Muscle of leg (tissue), 11 donors: ENCODE data around the gene DKKL1. TPM values are rescaled to one million over a fixed set of nuclear protein-coding genes. Genes with fewer than 3 reads are reported as not detected.

Source experiments
- DNase-seq: peaks from one replicate; pipeline ENCODE4 v3.0.0; 2013
- H3K27ac ChIP-seq: one replicate; pipeline ENCODE4 v1.5.1; 2013; ENCODE audit warnings: mild to moderate bottlenecking, low read length, control low read depth
- H3K27me3 ChIP-seq: one replicate; pipeline ENCODE4 v1.6.1; 2013; ENCODE audit warnings: low read length; ENCODE audit not compliant: control insufficient read depth, insufficient read depth
- H3K36me3 ChIP-seq: one replicate; pipeline ENCODE4 v1.6.1; 2013; ENCODE audit warnings: low read length; ENCODE audit not compliant: control insufficient read depth, insufficient read depth
- H3K4me1 ChIP-seq: one replicate; pipeline ENCODE4 v1.6.1; 2013; ENCODE audit warnings: low read length; ENCODE audit not compliant: control insufficient read depth, insufficient read depth
- H3K4me3 ChIP-seq: one replicate; pipeline ENCODE4 v1.5.1; 2013; ENCODE audit warnings: low read length, control low read depth
- H3K9me3 ChIP-seq: replicated peaks from 2 replicates; pipeline ENCODE4 v1.6.1; 2013; ENCODE audit warnings: low read depth, low read length; ENCODE audit not compliant: control insufficient read depth
- WGBS: methylation state at CpG from one replicate; pipeline ENCODE4 v1.1.5; 2013; ENCODE audit warnings: missing lambda C conversion rate; ENCODE audit not compliant: insufficient coverage; 5-methylcytosine and 5-hydroxymethylcytosine counted together
- polyA plus RNA-seq, 8 donors: library from polyadenylated mRNA; unstranded; fragments of 120-200 nt; gene quantifications; one replicate each; pipeline versions ENCODE4 v1.2.1 to v1.2.3, GENCODE V29; 2013; ENCODE audit warnings: inconsistent platforms in 1 of 8, low replicate concordance in 1 of 8; ENCODE audit not compliant: insufficient read length in 8 of 8, insufficient read depth in 1 of 8
- total RNA-seq: library from RNA; stranded (reverse); fragments of 120-200 nt; gene quantifications from one replicate; pipeline ENCODE4 v1.2.4, GENCODE V29; 2013

Gene DKKL1
- total and polyA plus RNA-seq, 9 donors = 1.4 to 4.0 (median 3.0) TPM

DNA sequence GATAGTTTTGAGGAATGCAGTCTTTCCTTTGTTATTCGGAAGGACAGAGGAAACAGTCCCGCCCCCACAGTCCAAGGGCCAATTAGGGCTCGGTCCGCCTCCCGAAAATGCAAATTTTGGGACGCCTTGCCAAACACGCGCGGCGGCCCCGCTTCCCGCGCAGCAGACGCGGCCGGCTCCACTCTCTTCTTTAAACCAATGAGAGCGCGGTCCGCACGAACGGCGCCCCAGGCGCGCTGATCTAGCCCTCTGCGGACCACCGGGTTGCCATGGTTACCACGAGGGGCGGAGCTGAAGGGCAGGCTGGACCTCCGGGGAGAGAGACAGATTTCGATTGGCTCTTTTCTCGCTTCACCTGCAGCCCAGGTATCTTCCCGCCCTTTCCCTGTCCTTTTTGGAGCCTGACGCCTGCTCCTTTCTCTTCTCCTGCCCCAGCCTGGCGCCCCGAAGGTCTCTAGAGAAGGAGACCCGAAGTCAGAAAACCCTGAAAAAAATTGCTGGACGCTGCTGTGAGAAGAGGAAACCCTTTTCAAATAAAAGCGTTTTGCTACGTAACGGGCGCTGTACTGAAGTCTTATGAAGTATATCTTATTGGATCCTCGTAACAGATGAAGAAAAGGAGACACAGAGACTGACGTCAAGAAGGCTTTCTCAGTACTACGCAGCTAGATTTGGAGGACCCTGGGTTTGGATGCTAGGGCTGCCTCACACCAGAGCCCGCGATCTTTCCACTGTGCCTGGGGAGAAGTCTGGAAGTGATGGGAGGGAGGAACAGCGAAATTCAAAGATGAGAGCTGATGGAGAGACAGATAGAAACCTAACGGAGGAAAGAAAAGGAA is 57.6 kb downstream of the DKKL1 start:
- 8% methylated on average over 40 of the region's 48 CpGs for WGBS
- peak; percentile 81 for DNase-seq
- H3K4me1 ChIP-seq = peaks cover 18% of the 10 kb centered on the region
- no peak overlapping the region for H3K4me3 ChIP-seq
- no peaks in the 10 kb centered on the region for H3K36me3 ChIP-seq
- no peak overlapping the region for H3K27ac ChIP-seq
- peaks cover 97% of the 10 kb centered on the region for H3K27me3 ChIP-seq
- H3K9me3 ChIP-seq = no peaks in the 10 kb centered on the region

DNA sequence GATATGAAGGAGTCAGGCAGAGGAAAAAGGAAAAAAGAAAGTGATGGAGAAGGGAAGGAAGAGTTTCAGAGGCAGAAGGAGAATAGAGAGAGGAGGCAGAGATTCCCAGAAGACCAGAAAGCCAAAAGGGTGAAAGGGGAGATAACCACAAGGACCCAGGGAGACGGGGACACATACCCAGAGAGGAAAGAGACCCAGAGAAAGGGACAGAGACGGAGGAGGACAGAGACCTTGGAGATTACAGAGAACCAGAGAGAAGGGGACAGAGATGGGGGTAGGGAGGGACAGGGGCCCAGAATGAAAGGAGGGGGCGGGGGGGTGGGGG is 58.2 kb downstream of the DKKL1 start:
- H3K4me1 ChIP-seq = peaks cover 19% of the 10 kb centered on the region
- H3K27me3 ChIP-seq = peaks cover 97% of the 10 kb centered on the region
- H3K4me3 ChIP-seq = no peak overlapping the region
- H3K36me3 ChIP-seq = no peaks in the 10 kb centered on the region
- H3K9me3 ChIP-seq = no peaks in the 10 kb centered on the region
- no peak overlapping the region for H3K27ac ChIP-seq
- 25% methylated on average over 1 of the region's 3 CpGs for WGBS
- DNase-seq = no peak

DNA sequence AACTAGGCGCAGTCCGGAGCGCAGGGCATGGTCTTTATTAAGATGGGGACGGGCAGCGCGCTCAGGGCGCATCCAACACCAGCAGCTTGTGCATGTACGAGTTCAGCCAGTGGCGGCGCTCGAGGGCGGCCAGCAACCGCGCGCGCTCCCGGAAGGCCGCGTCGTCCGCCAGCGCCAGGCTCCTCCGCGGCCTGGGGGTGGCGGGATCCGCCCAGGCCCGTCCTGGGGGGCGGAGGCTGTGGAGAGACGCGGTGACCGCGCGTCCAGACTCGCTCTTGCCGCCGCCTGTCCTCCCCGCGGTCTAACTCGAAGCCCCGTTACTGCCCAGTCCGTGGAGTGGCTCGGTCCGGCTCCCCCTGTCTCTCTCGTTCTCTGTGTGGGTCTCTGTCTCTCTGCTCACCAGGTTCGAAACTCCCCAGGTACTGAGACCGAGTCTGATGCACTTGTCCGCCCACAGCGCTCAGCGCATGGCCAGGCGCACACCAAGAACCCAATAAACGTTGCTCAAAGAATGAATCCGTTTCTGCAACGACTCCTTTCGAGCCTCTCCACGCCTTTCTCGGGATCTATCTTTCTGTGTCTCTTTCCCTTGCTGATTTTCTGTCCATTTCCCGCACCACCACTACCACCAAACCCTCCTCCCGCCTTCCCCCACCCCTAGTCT is 58.9 kb downstream of the DKKL1 start:
- no peaks in the 10 kb centered on the region for H3K36me3 ChIP-seq
- peaks cover 97% of the 10 kb centered on the region for H3K27me3 ChIP-seq
- under 1% methylated on average over 58 of the region's 58 CpGs for WGBS
- no peaks in the 10 kb centered on the region for H3K9me3 ChIP-seq
- H3K27ac ChIP-seq = no peak overlapping the region
- DNase-seq = peak; percentile 39
- H3K4me1 ChIP-seq = peaks cover 19% of the 10 kb centered on the region
- no peak overlapping the region for H3K4me3 ChIP-seq

DNA sequence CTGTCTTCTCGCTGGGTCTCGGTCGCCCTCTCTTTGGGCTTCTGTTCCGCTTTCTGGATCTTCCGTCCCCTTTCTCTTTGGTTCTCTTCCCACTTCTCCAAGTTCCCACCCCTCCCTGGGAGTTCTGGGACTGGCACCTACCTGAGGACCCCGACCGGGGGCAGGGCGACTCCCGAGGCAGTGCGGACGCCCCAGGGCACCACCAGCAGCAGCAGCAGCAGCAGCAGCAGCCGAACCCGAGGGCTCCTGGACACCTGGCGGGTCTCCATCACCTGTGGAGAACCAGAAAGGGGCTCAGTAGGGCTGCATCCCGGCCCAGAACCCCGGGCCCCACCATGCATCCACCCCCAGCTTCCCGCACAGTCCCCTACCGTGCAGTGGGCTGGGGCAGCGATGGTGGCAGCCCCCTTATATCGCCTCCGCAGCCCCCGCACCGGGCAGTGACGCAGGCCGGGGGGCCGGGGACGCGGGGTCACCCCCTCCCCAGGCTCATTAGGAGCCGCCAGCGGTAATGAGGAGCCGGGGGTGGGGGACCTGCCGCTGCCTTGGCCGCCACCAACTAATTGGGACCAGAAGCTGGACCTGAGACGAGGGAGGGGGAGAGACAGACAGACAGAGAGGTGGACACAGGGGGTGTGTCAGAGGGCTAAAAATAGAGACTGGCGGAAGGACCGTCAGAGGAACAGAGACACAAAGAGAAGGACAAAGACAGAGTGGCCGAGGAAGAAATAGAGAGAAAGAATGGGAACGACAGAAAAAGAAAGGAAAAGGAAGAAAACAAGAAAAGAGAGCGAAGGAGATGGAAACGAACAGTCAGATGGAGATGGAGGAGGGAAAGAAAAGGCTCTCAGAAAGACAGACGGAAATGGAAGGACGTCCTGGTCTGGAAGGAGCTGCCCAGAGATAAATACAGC is 59.7 kb downstream of the DKKL1 start, which contains the start of gene PTH2:
Gene PTH2 (minus strand): TSS at position 371 of the 914 bp plus-strand sequence. CDS start 102 bp downstream, at position 269.
- H3K27me3 ChIP-seq = peaks cover 97% of the 10 kb centered on the region
- H3K36me3 ChIP-seq = no peaks in the 10 kb centered on the region
- WGBS = 4% methylated on average over 35 of the region's 42 CpGs
- no peaks in the 10 kb centered on the region for H3K9me3 ChIP-seq
- no peak for DNase-seq
- no peak within 1 kb of the TSS for H3K27ac ChIP-seq
- H3K4me3 ChIP-seq = no peak within 1 kb of the TSS
- peaks cover 23% of the 10 kb centered on the region for H3K4me1 ChIP-seq

DNA sequence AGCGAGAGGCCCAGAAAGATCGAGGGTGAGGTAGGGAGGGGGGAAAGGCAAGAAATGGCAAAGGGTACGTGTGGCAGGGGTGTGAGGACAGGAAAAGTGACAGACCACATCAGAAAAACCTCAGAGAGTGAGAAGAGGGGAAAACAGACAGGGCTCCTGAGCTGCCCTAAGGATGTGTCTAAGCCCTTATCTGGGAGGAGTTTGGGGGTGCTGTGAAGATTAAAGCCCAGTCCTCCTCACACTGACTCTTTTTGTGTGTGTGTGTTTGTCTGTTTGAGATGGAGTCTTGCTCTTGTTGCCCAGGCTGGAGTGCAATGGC is 60.3 kb downstream of the DKKL1 start:
- Histone ChIP-seq H3K36me3 (no peaks in the 10 kb centered on the region), H3K4me1 (peaks cover 25% of the 10 kb centered on the region), H3K27ac (no peak overlapping the region), H3K9me3 (no peaks in the 10 kb centered on the region), H3K4me3 (no peak overlapping the region), H3K27me3 (peaks cover 97% of the 10 kb centered on the region)
- 10% methylated on average over 3 of the region's 3 CpGs for WGBS
- DNase-seq = no peak

Other genes with a start within 250 kb of the DKKL1 start
- gene LIN7B, start 249.5 kb upstream of the DKKL1 start, total RNA-seq = 11.6 TPM
- gene LIN7B, start 249.5 kb upstream of the DKKL1 start, polyA plus RNA-seq = 10 to 100 TPM in 6 of 8 donors, 1 to 10 TPM in 2; 9.6 to 14.4 (median 11.2) TPM
- gene C19orf73, start 244.7 kb upstream of the DKKL1 start, total RNA-seq = 0.35 TPM
- 1 to 10 TPM in 2 of 8 donors, under 1 TPM in 6; 0.33 to 1.2 (median 0.72) TPM for gene C19orf73, start 244.7 kb upstream of the DKKL1 start, polyA plus RNA-seq
- 5.5 TPM for gene PPFIA3, start 244.3 kb upstream of the DKKL1 start, total RNA-seq
- gene PPFIA3, start 244.3 kb upstream of the DKKL1 start, polyA plus RNA-seq = 10 to 100 TPM in 1 of 8 donors, 1 to 10 TPM in 7; 7.2 to 11.1 (median 8.3) TPM
- gene HRC, start 208.5 kb upstream of the DKKL1 start, total RNA-seq = 105 TPM
- 100 to 1,000 TPM; 106 to 172 (median 135) TPM for gene HRC, start 208.5 kb upstream of the DKKL1 start, polyA plus RNA-seq
- 13.1 TPM for gene TRPM4, start 206.1 kb upstream of the DKKL1 start, total RNA-seq
- gene TRPM4, start 206.1 kb upstream of the DKKL1 start, polyA plus RNA-seq = 10 to 100 TPM; 24.0 to 52.5 (median 36.4) TPM
- 0.49 TPM for gene SLC6A16, start 38.7 kb upstream of the DKKL1 start, total RNA-seq
- 1 to 10 TPM in 7 of 8 donors, under 1 TPM in 1; 0.50 to 3.2 (median 1.3) TPM for gene SLC6A16, start 38.7 kb upstream of the DKKL1 start, polyA plus RNA-seq
- 1.1 TPM for gene CD37, start 28.5 kb upstream of the DKKL1 start, total RNA-seq
- 10 to 100 TPM; 15.3 to 27.7 (median 22.9) TPM for gene CD37, start 28.5 kb upstream of the DKKL1 start, polyA plus RNA-seq
- 43.0 TPM for gene TEAD2, start 1.5 kb upstream of the DKKL1 start, total RNA-seq
- gene TEAD2, start 1.5 kb upstream of the DKKL1 start, polyA plus RNA-seq = 10 to 100 TPM; 56.7 to 82.6 (median 74.2) TPM
- gene KASH5, start 24.4 kb downstream of the DKKL1 start, total RNA-seq = not detected
- under 1 TPM in 3 of 8 donors, not detected in 5; 0.14 to 0.25 (median 0.23) TPM for gene KASH5, start 24.4 kb downstream of the DKKL1 start, polyA plus RNA-seq
- not detected for gene PTH2, start 59.6 kb downstream of the DKKL1 start, total RNA-seq
- gene PTH2, start 59.6 kb downstream of the DKKL1 start, polyA plus RNA-seq = under 1 TPM in 1 of 8 donors, not detected in 7; 0.28 TPM
- gene GFY, start 61.5 kb downstream of the DKKL1 start, total RNA-seq = not detected
- gene GFY, start 61.5 kb downstream of the DKKL1 start, polyA plus RNA-seq = not detected
- gene SLC17A7, start 77.7 kb downstream of the DKKL1 start, total RNA-seq = 0.53 TPM
- gene SLC17A7, start 77.7 kb downstream of the DKKL1 start, polyA plus RNA-seq = 1 to 10 TPM in 5 of 8 donors, under 1 TPM in 3; 0.60 to 1.7 (median 1.2) TPM
- 53.6 TPM for gene PIH1D1, start 87.9 kb downstream of the DKKL1 start, total RNA-seq
- 10 to 100 TPM; 42.2 to 55.0 (median 45.8) TPM for gene PIH1D1, start 87.9 kb downstream of the DKKL1 start, polyA plus RNA-seq
- 14.4 TPM for gene ALDH16A1, start 89.3 kb downstream of the DKKL1 start, total RNA-seq
- 10 to 100 TPM; 11.3 to 18.8 (median 13.8) TPM for gene ALDH16A1, start 89.3 kb downstream of the DKKL1 start, polyA plus RNA-seq
- 1.5 TPM for gene FLT3LG, start 110.3 kb downstream of the DKKL1 start, total RNA-seq
- 1 to 10 TPM; 2.6 to 4.9 (median 3.3) TPM for gene FLT3LG, start 110.3 kb downstream of the DKKL1 start, polyA plus RNA-seq
- 5,773 TPM for gene RPL13A, start 123.7 kb downstream of the DKKL1 start, total RNA-seq
- 1,000 to 10,000 TPM; 4,396 to 5,632 (median 4,838) TPM for gene RPL13A, start 123.7 kb downstream of the DKKL1 start, polyA plus RNA-seq
- 5,208 TPM for gene RPS11, start 132.6 kb downstream of the DKKL1 start, total RNA-seq
- gene RPS11, start 132.6 kb downstream of the DKKL1 start, polyA plus RNA-seq = 1,000 to 10,000 TPM; 3,030 to 4,403 (median 3,703) TPM
- gene FCGRT, start 148.8 kb downstream of the DKKL1 start, total RNA-seq = 200 TPM
- gene FCGRT, start 148.8 kb downstream of the DKKL1 start, polyA plus RNA-seq = 100 to 1,000 TPM; 150 to 241 (median 199) TPM
- 121 TPM for gene RCN3, start 164.1 kb downstream of the DKKL1 start, total RNA-seq
- 10 to 100 TPM; 37.4 to 88.6 (median 57.7) TPM for gene RCN3, start 164.1 kb downstream of the DKKL1 start, polyA plus RNA-seq
- 78.8 TPM for gene NOSIP, start 216.7 kb downstream of the DKKL1 start, total RNA-seq
- 10 to 100 TPM; 59.3 to 78.4 (median 66.5) TPM for gene NOSIP, start 216.7 kb downstream of the DKKL1 start, polyA plus RNA-seq
- 0.84 TPM for gene PRRG2, start 217.4 kb downstream of the DKKL1 start, total RNA-seq
- under 1 TPM; 0.28 to 0.88 (median 0.56) TPM for gene PRRG2, start 217.4 kb downstream of the DKKL1 start, polyA plus RNA-seq
- gene PRR12, start 227.3 kb downstream of the DKKL1 start, total RNA-seq = 3.5 TPM
- 10 to 100 TPM; 14.9 to 22.7 (median 19.5) TPM for gene PRR12, start 227.3 kb downstream of the DKKL1 start, polyA plus RNA-seq